Cerebellar nuclear complex (tissue), 1 donor: ENCODE measurements around the gene UBE3B.
"Not testable (repeated sequence)": the region's sequence is repeated elsewhere in the genome, so short reads cannot be mapped to it uniquely, and the experiment has no call there.

Experiments
- DNase-seq, 2 experiments: peaks; one replicate each; lab custom pipeline; 2025; lab: John Stamatoyannopoulos, UW

Gene UBE3B

GRCh38 chr12:109477185-109477962 lies at the start of gene UBE3B, which contains the start of gene KCTD10:
UBE3B (plus strand) TSS chr12:109477634; CDS start chr12:109483552, 5,918 bp downstream.
KCTD10 (minus strand) TSS chr12:109477300; CDS start chr12:109477262, 38 bp downstream.
- peak in 1 of 2 experiments; percentile 47 for DNase-seq

GRCh38 chr12:109428037-109428629 lies 49.3 kb upstream of the UBE3B start:
- no peak for DNase-seq

- not testable (repeated sequence) for DNase-seq
Measured at GRCh38 chr12:109428804-109429203, 48.6 kb upstream of the UBE3B start.

- no peak for DNase-seq
Measured at GRCh38 chr12:109430244-109430643, 47.2 kb upstream of the UBE3B start.

DNA sequence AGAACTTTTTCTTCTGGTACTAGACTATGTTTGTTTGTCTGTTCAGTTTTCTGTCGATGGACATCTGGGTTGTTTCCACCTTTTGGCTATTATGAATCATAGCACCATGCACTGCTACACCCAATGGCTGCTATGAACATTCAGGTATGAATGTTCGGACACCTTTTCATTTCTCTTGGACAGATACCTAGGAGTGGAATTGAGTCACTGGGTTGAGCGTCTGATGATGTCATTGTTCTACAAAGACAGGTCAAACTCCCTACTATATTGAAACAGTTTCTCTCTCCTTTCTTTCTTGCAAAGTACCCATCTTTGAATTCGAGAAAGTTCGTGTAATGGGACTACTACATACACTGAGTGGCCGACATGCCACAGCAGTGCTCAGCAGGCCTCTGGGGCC lies 45.0 kb upstream of the UBE3B start:
- DNase-seq = no peak

- no peak for DNase-seq
Measured at GRCh38 chr12:109432842-109433304, 44.6 kb upstream of the UBE3B start.

DNA sequence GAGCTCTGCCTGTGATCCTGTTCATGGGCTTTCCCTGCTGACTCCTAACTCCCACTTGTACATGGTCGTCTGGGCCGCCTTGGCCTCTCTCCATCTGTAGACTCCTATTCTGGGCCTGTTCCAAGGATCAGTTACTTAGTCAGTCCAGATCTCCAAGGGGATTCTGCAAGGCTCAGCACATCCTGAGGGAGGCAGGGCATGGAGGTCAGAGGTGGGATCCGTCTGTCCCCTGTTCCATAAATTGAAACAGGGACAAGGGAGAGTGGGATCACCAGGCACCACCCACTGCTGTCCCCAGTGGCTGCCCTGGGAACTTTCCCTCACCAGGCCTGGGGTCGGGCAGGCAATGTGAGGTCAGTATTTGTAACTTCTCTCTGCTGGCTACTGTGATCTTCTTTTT lies 43.8 kb upstream of the UBE3B start:
- no peak for DNase-seq

- DNase-seq = no peak
Measured at GRCh38 chr12:109434582-109434981, 42.9 kb upstream of the UBE3B start.

GRCh38 chr12:109435428-109436187 lies 41.8 kb upstream of the UBE3B start:
- DNase-seq = no peak

GRCh38 chr12:109436188-109436560 lies 41.3 kb upstream of the UBE3B start:
- DNase-seq = no peak

GRCh38 chr12:109439181-109439580 lies 38.3 kb upstream of the UBE3B start:
- no peak for DNase-seq

- DNase-seq = not testable (repeated sequence)
Measured at GRCh38 chr12:109439951-109440350, 37.5 kb upstream of the UBE3B start.

GRCh38 chr12:109440851-109441490 lies 36.5 kb upstream of the UBE3B start:
- DNase-seq = no peak

DNA sequence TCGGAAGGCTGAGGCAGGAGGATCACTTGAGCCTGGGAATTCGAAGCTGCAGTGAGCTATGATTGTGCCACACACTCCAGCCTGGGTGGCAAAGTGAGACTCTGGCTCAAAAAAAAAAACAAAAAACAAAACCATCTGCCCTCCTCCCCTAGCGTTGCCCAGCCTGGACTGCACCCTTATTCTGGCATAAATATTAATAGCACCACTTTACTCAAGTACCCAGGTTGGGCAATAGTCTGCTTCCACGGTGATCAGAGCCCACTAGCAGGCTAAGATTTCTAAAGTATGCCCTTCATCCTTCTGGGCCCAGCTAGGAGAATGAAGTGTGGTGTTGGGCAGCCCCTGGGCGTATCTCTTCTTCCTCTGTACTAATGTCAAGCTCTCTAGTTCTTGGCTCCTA lies 33.6 kb upstream of the UBE3B start:
- DNase-seq = no peak

- DNase-seq = no peak
Measured at GRCh38 chr12:109444259-109444658, 33.2 kb upstream of the UBE3B start.

- no peak for DNase-seq
Measured at GRCh38 chr12:109445191-109445609, 32.2 kb upstream of the UBE3B start.

DNA sequence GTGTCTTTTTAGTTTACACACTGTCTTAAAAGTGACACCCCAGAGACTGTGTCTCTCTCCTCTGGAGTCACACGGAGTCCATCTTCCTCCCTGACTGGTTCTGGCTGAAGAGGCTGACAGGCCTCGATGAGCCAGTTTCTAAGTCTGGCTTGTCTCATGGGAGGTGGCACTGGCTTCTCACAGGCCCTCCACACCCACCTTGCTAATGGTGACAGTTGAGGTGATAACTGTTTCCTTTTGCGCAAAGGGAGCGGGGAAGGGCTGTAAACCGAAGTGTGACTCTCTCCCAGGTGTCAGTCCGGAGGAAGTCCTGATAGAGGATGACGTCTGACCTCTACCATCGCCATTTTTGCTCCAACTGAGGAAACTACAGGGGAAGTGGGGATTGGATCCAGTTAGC lies 30.6 kb upstream of the UBE3B start:
- no peak for DNase-seq

DNA sequence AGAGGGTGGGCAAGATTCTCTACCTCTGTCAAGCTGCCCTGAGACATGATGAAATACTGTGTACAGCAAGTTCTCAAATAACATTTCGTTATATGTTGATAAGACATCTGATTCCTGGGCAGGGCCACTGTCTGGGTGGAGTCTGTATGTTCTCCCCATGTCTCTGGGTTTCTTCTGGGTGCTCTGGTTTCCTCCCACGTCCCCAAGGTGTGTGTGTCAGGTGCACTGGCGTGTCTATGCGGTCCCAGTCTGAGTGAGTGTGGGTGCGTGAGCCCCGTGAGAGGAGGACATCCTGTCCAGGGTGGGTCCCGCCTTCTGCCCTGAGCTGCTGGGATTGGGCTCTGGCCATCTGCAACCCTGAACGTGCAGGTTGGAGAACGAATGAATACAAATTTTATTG lies 30.0 kb upstream of the UBE3B start:
- no peak for DNase-seq

DNA sequence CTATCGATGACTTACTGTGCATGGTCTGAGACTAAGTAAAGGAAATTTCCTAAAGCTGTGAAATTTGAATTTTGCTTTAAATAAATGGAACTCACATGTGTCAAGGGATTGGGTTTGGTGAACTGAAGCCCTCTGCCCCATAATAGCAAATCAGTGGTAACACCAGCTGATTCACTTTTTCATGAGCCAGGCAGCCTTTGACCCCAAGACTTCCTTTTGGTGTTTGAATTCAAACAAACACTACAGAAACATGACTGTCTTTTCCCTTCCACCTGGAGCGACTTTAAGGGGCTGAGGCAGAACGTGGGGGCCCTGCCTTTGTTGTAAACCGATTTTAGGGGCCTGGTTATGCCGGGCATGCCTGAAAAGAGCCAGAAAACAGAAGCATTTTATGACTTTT lies 29.2 kb upstream of the UBE3B start:
- DNase-seq = no peak

GRCh38 chr12:109448707-109449390 lies 28.6 kb upstream of the UBE3B start:
- DNase-seq = no peak

- DNase-seq = no peak
Measured at GRCh38 chr12:109449845-109450532, 27.4 kb upstream of the UBE3B start.
